ENCODE results near the gene CMTM8.

The CMTM8 gene

DNA sequence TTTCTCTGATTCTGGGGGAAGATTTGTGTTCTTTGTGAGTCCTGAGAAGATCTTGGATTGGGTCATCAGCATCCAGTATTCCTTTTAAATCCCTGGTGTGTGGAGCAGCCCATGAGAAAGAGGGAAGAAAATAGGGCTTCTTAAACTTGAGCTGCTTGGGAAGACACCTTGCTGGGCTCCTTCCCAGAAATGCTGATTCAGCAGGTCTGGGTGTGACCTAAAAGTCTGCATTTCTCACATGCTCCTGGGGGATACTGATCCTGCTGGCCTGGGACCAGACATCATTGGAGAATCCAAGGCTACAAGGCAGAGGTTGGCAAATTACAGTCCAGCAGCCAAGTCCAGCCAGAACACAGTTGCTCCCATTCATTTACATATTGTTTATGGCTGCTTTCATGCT lies 99.0 kb downstream of the CMTM8 start:
- DNase-seq (ENCODE audit: low read depth), result no peak

DNA sequence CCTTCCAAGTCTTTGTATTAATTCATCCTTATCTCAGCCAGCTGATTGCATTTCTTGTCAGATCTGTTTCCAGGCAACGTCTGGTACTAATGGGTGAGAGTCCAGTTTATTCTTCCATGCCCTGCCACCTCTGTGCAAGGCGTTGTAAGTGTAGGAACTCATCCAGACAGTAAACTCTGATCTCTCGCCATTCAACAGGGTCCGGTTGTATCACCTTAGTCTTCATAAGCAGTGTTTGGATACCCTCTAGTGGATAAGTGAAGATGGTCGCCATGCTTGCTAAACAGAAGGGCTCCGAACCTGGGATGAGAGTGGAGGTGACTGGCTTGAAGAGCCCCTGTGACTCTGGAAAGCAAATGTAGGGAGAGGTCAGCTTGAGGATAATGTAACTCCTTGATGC lies 101.6 kb downstream of the CMTM8 start:
- DNase-seq (ENCODE audit: low read depth), result no peak

- DNase-seq (ENCODE audit: low read depth), result no peak
Observed at GRCh38 chr3:32340611-32341365, 102.3 kb downstream of the CMTM8 start.

- DNase-seq (ENCODE audit: low read depth), result no peak
Observed at GRCh38 chr3:32347343-32348125, 109.1 kb downstream of the CMTM8 start.

DNA sequence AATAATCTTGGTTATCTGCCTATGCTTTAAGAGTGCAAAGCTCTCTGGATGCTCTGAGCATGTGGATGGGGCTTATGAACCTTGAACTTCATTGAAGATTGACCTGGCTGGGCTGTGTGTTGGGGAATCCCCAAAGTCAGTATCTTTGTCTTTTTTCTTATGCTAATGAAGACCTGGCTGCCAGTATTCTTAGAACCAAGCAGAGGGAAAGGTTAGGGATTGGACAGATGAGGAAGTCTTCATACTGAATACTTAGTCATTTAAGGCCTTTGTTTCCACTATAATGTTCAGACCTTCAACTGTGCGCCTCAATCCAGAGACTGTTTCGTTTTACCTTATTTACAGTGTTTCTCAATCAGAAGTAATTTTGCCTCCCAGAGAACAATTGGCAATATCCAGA lies 110.7 kb downstream of the CMTM8 start:
- DNase-seq (ENCODE audit: low read depth), result no peak

GRCh38 chr3:32352563-32352962 lies 114.1 kb downstream of the CMTM8 start:
- no peak for DNase-seq (ENCODE audit: low read depth)

GRCh38 chr3:32353351-32353750 lies 114.9 kb downstream of the CMTM8 start:
- no peak for DNase-seq (ENCODE audit: low read depth)

DNA sequence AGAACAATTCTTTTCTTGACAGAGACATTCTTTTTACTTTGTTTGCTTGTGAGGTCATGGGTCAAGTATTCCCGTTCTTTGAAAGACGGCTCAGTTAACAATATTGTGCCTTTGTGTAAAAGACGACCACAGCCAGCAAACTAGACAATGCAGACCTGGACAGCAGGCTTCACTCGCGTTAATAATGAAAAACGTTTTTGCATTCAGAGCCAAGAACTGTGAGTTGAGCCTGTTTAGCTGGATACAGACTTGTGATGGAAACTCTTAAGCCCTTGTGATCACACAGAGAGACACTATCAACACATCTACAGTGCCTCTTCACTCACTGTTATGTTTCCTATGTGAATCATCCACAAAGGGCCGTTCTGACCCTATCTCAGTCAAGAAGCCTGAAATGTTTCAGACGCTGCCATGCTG lies 115.9 kb downstream of the CMTM8 start:
- DNase-seq (ENCODE audit: low read depth), result no peak

- DNase-seq (ENCODE audit: low read depth), result no peak
Observed at GRCh38 chr3:32355751-32356291, 117.3 kb downstream of the CMTM8 start.

GRCh38 chr3:32359766-32360492 lies 121.4 kb downstream of the CMTM8 start:
- DNase-seq (ENCODE audit: low read depth), result no peak

GRCh38 chr3:32360493-32360827 lies 122.0 kb downstream of the CMTM8 start:
- DNase-seq (ENCODE audit: low read depth), result no peak

DNA sequence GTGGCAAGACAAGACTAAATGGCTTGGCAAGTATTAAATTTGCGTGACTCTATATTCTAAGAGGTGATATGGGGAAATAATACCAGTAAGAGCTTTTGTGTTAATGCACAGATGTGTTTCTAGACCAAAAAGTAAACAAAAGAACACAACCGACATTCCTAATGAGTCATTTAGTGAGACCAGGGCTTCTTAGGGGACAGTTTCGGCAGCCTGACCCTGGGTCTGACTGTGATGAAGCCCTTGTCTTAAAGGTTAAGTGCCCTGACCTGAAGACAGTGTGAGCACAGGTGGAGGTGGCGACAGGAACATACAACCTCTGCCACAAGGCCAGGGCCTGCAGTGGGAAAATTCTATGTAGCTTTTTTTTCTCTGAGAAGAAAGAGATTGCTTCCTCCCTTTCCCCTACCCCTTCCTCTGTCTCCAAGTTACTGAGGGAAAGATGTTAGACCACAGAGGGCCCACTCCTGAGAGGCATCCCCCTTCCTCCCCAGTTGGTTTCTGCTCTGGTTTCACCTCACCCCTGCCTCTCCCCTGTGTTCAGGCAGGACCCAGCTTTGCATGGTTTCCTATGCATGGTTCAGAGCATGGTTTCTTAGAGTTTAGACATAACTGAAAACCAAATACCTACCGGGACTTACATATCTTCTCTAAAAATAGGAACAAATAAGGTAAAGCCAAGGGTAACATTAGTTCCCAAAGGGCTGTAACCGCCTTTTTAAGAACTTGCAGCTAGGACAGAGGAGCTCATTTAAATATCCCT lies 128.3 kb downstream of the CMTM8 start:
- no peak for DNase-seq (ENCODE audit: low read depth)

DNA sequence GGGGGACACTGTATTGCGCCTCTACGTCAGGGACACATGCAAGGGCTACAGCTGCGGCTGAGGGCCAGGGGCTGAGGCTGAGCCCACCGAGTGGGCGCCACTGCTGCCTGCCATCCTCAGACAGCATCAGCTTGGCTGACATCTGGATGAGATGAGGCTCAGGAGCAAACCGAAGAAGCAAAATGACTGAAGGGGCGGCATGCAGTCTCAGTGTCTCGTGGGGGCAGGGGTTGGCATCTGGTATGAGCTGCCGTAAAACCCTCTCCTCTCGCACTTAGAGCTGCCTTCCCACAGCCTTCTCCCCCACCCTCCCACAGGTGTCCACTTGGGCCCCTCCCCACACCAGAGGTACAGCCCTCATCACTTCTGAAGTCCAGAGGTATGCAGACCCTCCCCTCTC lies 129.0 kb downstream of the CMTM8 start:
- no peak for DNase-seq (ENCODE audit: low read depth)

DNA sequence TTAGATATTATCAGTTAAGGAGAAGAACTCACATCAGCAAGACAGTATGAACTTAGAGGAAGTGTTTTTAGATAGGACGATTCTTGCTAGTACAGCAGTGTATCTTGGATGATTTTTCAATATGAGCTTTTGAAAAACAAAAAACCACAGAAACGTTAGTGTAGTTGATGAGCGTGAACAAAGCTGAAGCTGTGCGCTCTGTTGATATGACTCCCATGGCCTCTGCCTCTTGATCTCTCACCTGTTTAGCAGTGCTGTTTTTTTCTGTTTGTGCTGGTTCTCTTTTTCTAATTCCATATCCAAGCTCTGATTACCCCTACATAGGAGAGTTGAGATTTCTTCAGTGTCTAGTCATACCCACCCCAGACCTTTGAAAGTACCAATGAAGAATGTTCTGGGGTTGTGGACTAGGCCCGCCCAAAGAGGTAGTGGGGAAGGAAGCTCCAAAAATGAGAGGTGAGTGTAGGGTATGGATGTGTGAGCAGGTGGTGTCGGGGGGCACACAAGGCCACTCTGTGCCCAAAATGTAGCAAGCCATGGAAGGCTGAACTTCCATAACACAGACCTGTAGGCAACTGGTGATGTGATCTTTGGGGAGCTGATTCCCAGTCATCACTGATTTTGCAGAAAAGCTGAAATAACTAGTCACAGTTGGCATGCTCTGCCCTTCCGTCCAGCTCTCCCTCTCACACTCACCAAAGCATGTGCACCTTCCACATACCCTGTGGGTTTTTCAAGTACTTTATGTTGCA lies 133.2 kb downstream of the CMTM8 start:
- no peak for DNase-seq (ENCODE audit: low read depth)

- DNase-seq (ENCODE audit: low read depth), result no peak
Observed at GRCh38 chr3:32372213-32372490, 133.7 kb downstream of the CMTM8 start.

DNA sequence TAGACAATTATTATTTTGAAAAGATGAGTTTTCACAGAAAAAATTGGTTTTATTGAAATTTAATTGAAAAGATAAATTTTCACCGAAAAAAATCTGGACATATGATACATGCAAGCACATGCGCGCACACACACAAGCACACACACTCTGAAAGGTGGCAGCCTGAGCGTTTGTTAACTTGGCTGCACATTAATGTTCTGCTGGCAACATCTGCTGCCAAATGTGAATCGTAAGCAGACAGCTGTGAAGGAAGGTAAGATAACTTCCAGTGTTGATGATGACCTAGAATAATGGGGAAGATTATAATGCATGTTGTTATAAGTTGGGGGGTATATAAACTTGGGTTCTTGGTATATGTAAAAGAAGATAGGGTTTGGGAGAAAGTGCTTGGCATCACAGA lies 134.8 kb downstream of the CMTM8 start:
- DNase-seq (ENCODE audit: low read depth), result no peak

DNA sequence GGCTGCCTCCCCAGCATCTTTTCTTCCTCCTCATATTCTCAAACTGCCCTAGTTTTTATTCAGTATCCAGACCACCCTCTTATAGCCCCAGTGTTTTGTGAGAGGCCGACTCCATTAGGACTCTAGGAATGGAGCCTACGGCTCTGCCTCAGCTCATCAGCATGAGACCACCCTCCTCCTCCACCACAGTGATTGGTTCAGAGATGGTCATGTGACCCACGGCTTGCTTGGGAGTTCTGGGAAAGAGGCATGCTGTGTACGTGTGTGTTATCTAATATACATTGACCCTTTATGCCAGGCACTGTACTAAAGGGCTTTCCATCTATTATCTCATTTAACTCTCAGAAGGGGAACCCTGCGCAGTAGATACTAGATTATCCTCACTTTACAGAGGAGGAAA lies 135.4 kb downstream of the CMTM8 start:
- DNase-seq (ENCODE audit: low read depth), result no peak

DNA sequence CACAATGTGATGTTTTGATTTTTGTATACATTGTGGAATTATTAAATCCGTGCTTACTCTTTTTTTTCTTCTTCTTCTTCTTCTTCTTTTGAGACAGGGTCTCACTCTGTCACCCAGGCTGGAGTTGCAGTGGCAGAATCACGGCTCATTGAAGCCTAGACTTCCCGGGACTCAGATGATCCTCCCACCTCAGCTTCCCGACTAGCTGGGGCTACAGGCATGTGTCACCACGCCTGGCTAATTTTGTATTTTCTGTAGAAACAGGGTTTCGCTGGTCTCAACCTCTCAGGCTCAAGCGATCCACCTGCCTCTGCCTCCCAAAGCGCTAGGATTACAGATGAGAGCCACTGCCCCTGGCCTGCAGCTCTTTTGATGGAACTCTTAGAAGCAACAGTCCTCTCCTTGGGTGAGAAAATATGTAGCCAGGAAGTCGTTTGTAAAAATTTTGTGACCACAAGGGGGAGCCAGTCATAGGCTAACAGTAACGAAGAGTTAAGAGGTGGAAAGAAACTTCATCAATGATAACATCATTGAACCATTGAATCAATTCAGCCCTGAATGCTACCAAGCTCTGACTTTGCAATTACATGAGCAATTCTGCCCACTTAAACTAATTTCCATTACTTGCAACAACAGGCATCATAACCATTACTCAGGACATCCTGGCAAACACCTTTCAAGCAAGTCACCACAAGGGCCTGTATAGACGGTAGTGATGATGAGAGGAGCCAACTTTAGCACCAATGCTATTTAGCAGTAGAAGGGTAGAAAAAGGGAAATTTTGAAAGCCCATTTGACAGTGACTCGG lies 136.5 kb downstream of the CMTM8 start:
- DNase-seq (ENCODE audit: low read depth), result peak; percentile 34

DNA sequence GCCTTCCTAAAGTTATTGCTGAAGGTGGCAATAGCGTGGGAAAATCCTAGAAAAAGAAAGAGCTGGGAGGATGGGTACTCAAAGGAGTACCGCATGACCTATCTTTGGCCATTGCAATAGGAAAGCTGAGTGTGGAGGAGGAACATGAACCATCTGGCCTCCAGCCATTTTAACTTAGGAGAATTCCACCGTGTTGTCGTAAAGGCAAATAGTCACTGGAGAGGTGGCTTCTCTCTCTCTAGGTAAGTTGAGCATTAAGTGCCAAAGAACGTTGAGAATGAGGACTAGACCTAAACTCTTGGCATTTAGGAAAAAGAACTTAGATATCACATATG lies 137.1 kb downstream of the CMTM8 start:
- DNase-seq (ENCODE audit: low read depth), result no peak

DNA sequence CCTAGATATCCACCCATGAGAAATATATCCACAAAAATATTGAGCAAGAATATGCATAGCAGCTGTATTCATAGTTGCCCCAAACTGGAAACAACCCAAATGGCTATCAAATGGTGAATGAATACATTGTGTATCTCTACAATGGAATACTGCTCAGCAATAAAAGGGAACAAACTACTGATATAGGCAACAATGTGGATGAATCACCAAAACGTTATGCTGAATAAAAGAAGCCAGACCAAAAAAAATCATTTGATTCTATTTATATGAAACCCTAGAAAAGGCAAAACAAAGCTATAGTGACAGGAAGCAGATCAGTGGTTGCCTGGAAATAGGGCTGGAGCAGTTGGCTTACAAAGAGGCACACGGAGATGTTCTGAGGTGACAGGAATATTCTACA lies 137.6 kb downstream of the CMTM8 start:
- DNase-seq (ENCODE audit: low read depth), result no peak

All from GM04503 (cell line).